Esophagus squamous epithelium (tissue), 5 donors: ENCODE results near the gene FAF2. TPM values are rescaled to one million over a fixed set of nuclear protein-coding genes. Genes with fewer than 3 reads are reported as not detected.

Experiments used
- DNase-seq: peaks from one replicate; lab custom pipeline; 2025; lab: John Stamatoyannopoulos, UW
- H3K27ac ChIP-seq, 4 donors: fragments of 200-600 bp; sonication (generic); one replicate each; pipeline ENCODE4 v1.5.1; 2016 to 2019; ENCODE audit warnings: mild to moderate bottlenecking in 1 of 4
- H3K27me3 ChIP-seq, 4 donors: fragments of 200-600 bp; sonication (generic); 1 replicate in 3 of 4; 2 replicates in 1 of 4; pipeline versions ENCODE4 v1.5.1 to v1.6.0; 2017 to 2021; ENCODE audit warnings: antibody characterized with exemption in 1 of 4
- H3K36me3 ChIP-seq, 3 donors: fragments of 200-600 bp; sonication (generic); one replicate each; pipeline ENCODE4 v1.5.1; 2016 to 2019
- H3K4me1 ChIP-seq, 3 donors: fragments of 200-600 bp; sonication (generic); one replicate each; pipeline ENCODE4 v1.5.1; 2017 to 2019
- H3K4me3 ChIP-seq, 4 donors: fragments of 200-600 bp; sonication (generic); 1 replicate in 3 of 4; 2 replicates in 1 of 4; pipeline ENCODE4 v1.5.1; 2016 to 2019; ENCODE audit warnings: mild to moderate bottlenecking in 2 of 4, moderate library complexity in 1 of 4
- H3K9me3 ChIP-seq, 3 donors: fragments of 200-600 bp; sonication (generic); one replicate each; pipeline ENCODE4 v1.5.1; 2016 to 2019
- CTCF ChIP-seq, 6 experiments: fragments of 450-650 bp in 4 of 6; fragments of 200-600 bp in 2 of 6; sonication (generic) in 2 of 6; IDR thresholded peaks; one replicate each; pipeline ENCODE4 v1.5.1; 2016 to 2019; ENCODE audit warnings: antibody characterized with exemption in 6 of 6, mild to moderate bottlenecking in 4 of 6, moderate library complexity in 4 of 6
- POLR2A ChIP-seq, 4 donors: fragments of 450-650 bp; IDR thresholded peaks; one replicate each; pipeline ENCODE4 v1.6.1; 2017; ENCODE audit warnings: antibody characterized with exemption in 4 of 4, mild to moderate bottlenecking in 4 of 4, moderate library complexity in 3 of 4
- WGBS, 2 donors: methylation state at CpG; one replicate each; pipeline ENCODE4 v1.1.5; 2018; 5-methylcytosine and 5-hydroxymethylcytosine counted together
- intact Hi-C: fragments of 100-400 bp; cut with DNase I; formaldehyde crosslinking; loops from one replicate; pipeline ENCODE4 v1.15.0; 2022
- total RNA-seq, 4 donors: library from RNA; depleted of rRNA; stranded (reverse); fragments of >200 nt; gene quantifications; one replicate each; pipeline ENCODE4 v1.1.0, GENCODE V29; 2016
- donor health status: DM: yes; HTN: yes; CAD: no.

FAF2 gene
- total RNA-seq = 10 to 100 TPM; 18.5 to 27.0 (median 24.7) TPM

- Histone ChIP-seq H3K27ac (peak within 1 kb of the TSS; percentile 93 to 100 (median 98)), H3K36me3 (peaks cover 0 to 10% (median 0%) of the 10 kb centered on the region in 3 donors), H3K9me3 (no peaks in the 10 kb centered on the region), H3K27me3 (no peaks in the 10 kb centered on the region), H3K4me3 (peak within 1 kb of the TSS; percentile 78 to 99 (median 96)), H3K4me1 (peaks cover 16 to 46% (median 18%) of the 10 kb centered on the region in 3 donors)
- DNase-seq = peak; percentile 80
- TF ChIP-seq CTCF (IDR thresholded peaks at IDR 0.05) = peak; percentile 96 to 100 (median 99)
- TF ChIP-seq POLR2A (IDR thresholded peaks at IDR 0.05) = peak in 3 of 4 donors; percentile 43 to 91 (median 83)
- intact Hi-C loops = no loop called here
- WGBS, 2 donors = 2% methylated on average over 15 of the region's 50 CpGs; no CpG with 5 or more reads in 1 of the 2 donors
Observed at GRCh38 chr5:176447978-176448608, at the start of gene FAF2. Gene FAF2, plus strand, starts transcription at chr5:176448385. Its CDS starts 23 bp downstream, at chr5:176448408.

GRCh38 chr5:176400382-176401156 is 47.6 kb upstream of the FAF2 start:
- H3K27ac ChIP-seq = peak overlapping the region; percentile 71 to 99 (median 87)
- DNase-seq = no peak
- H3K9me3 ChIP-seq = no peaks in the 10 kb centered on the region
- no peak for TF ChIP-seq POLR2A (IDR thresholded peaks at IDR 0.05)
- intact Hi-C loops = no loop called here
- peak overlapping the region in 2 of 4 donors; percentile 2 to 32 for H3K4me3 ChIP-seq
- H3K4me1 ChIP-seq = peaks cover 31 to 63% (median 32%) of the 10 kb centered on the region in 3 donors
- 52 to 66% methylated on average over 8 to 16 of the region's 17 CpGs for WGBS, 2 donors
- no peaks in the 10 kb centered on the region for H3K27me3 ChIP-seq
- H3K36me3 ChIP-seq = peaks cover 10 to 74% (median 12%) of the 10 kb centered on the region in 3 donors

- Histone ChIP-seq H3K27ac (peak overlapping the region; percentile 71 to 99 (median 87)), H3K4me1 (peaks cover 32 to 72% (median 40%) of the 10 kb centered on the region in 3 donors), H3K4me3 (peak overlapping the region in 1 of 4 donors; percentile 32), H3K36me3 (peaks cover 5 to 74% (median 15%) of the 10 kb centered on the region in 3 donors), H3K27me3 (no peaks in the 10 kb centered on the region), H3K9me3 (no peaks in the 10 kb centered on the region)
- no peak for DNase-seq
- TF ChIP-seq POLR2A (IDR thresholded peaks at IDR 0.05) = no peak
- no peak for TF ChIP-seq CTCF (IDR thresholded peaks at IDR 0.05)
- 81 to 82% methylated on average over 18 to 22 of the region's 22 CpGs for WGBS, 2 donors
- intact Hi-C loops = no loop called here
Observed at GRCh38 chr5:176401281-176402205, 46.6 kb upstream of the FAF2 start.

GRCh38 chr5:176405656-176406435 is 42.3 kb upstream of the FAF2 start:
- 86% methylated on average over 15 to 18 of the region's 20 CpGs for WGBS, 2 donors
- DNase-seq = no peak
- intact Hi-C loops = no loop called here
- peak overlapping the region; percentile 39 to 99 (median 84) for H3K27ac ChIP-seq
- peaks cover 0 to 72% (median 20%) of the 10 kb centered on the region in 3 donors for H3K36me3 ChIP-seq
- TF ChIP-seq POLR2A (IDR thresholded peaks at IDR 0.05) (no peak), CTCF (IDR thresholded peaks at IDR 0.05) (peak in 1 of 6 experiments; percentile 9)
- H3K4me1 ChIP-seq = peaks cover 46 to 100% (median 58%) of the 10 kb centered on the region in 3 donors
- no peak overlapping the region for H3K4me3 ChIP-seq
- H3K9me3 ChIP-seq = no peaks in the 10 kb centered on the region
- H3K27me3 ChIP-seq = no peaks in the 10 kb centered on the region
